Glutamatergic neuron (in vitro differentiated cells): Measurements from ENCODE around the gene AK8. TPM values are rescaled to one million over a fixed set of nuclear protein-coding genes. Genes with fewer than 3 reads are reported as not detected.

ENCODE experiments used
- DNase-seq: peaks from one replicate; pipeline ENCODE4 v3.0.0; 2022
- H3K27ac Mint-ChIP-seq: one replicate; pipeline ENCODE4 v1.8.0; 2020; ENCODE audit warnings: mild to moderate bottlenecking, mixed read lengths, inconsistent platforms; ENCODE audit not compliant: unreplicated experiment
- H3K27me3 Mint-ChIP-seq: one replicate; pipeline ENCODE4 v1.8.0; 2020; ENCODE audit warnings: mild to moderate bottlenecking, moderate library complexity, mixed read lengths, inconsistent platforms; ENCODE audit not compliant: unreplicated experiment
- H3K36me3 Mint-ChIP-seq: one replicate; pipeline ENCODE4 v1.8.0; 2020; ENCODE audit warnings: mild to moderate bottlenecking, mixed read lengths, inconsistent platforms; ENCODE audit not compliant: unreplicated experiment
- H3K4me1 Mint-ChIP-seq: one replicate; pipeline ENCODE4 v1.8.0; 2020; ENCODE audit warnings: mild to moderate bottlenecking, low read depth, mixed read lengths, inconsistent platforms; ENCODE audit not compliant: unreplicated experiment
- H3K4me3 Mint-ChIP-seq: one replicate; pipeline ENCODE4 v1.8.0; 2020; ENCODE audit warnings: mild to moderate bottlenecking, mixed read lengths, inconsistent platforms; ENCODE audit not compliant: unreplicated experiment
- H3K9me3 Mint-ChIP-seq: one replicate; pipeline ENCODE4 v1.8.0; 2020; ENCODE audit warnings: mild to moderate bottlenecking, moderate library complexity, mixed read lengths, inconsistent platforms; ENCODE audit not compliant: unreplicated experiment
- total RNA-seq: library from RNA; stranded (reverse); fragmentation: NEBNext Ultra II Directional; extraction: Animal tissue kit (Norgen Biotek cat#: 25700); gene quantifications from one replicate; pipeline ENCODE4 v1.2.1, GENCODE V29; 2021; ENCODE audit not compliant: unreplicated experiment
- TF ChIP-seq, protein P1 (sequence below): fragments of 200-600 bp; sonication (generic); IDR thresholded peaks from one replicate; pipeline ENCODE4 v1.5.0; 2021; ENCODE audit not compliant: partially characterized antibody, unreplicated experiment

Gene AK8
- total RNA-seq, 1 donor from 2014 or later: 0.44 TPM

DNA sequence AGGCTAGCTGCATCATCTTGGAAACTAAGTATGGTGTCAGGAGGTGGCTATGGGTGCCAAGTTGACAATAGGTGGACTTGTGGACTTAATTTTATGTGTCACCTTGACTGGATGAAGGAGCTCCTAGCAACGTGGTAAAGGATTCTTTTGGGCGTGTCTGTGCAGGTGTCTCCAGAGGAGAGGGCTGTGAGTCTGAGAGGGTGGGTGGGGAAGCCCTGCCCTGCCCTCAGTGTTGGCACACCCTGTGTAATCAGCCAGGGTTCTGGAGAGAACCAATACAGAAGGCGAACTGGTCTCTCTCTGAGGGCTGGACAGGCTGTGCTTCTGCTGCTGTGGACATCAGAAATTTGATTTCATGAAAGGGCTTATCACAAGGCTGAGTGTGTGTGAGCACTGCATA is 146.9 kb downstream of the AK8 start:
- Mint-ChIP-seq H3K27me3 (peaks cover 3% of the 10 kb centered on the region), H3K36me3 (no peaks in the 10 kb centered on the region), H3K4me1 (no peaks in the 10 kb centered on the region), H3K4me3 (no peak overlapping the region), H3K9me3 (peaks cover 3% of the 10 kb centered on the region), H3K27ac (no peak overlapping the region)
- TF ChIP-seq, protein P1, sequence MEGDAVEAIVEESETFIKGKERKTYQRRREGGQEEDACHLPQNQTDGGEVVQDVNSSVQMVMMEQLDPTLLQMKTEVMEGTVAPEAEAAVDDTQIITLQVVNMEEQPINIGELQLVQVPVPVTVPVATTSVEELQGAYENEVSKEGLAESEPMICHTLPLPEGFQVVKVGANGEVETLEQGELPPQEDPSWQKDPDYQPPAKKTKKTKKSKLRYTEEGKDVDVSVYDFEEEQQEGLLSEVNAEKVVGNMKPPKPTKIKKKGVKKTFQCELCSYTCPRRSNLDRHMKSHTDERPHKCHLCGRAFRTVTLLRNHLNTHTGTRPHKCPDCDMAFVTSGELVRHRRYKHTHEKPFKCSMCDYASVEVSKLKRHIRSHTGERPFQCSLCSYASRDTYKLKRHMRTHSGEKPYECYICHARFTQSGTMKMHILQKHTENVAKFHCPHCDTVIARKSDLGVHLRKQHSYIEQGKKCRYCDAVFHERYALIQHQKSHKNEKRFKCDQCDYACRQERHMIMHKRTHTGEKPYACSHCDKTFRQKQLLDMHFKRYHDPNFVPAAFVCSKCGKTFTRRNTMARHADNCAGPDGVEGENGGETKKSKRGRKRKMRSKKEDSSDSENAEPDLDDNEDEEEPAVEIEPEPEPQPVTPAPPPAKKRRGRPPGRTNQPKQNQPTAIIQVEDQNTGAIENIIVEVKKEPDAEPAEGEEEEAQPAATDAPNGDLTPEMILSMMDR: no peak
- no peak for DNase-seq

DNA sequence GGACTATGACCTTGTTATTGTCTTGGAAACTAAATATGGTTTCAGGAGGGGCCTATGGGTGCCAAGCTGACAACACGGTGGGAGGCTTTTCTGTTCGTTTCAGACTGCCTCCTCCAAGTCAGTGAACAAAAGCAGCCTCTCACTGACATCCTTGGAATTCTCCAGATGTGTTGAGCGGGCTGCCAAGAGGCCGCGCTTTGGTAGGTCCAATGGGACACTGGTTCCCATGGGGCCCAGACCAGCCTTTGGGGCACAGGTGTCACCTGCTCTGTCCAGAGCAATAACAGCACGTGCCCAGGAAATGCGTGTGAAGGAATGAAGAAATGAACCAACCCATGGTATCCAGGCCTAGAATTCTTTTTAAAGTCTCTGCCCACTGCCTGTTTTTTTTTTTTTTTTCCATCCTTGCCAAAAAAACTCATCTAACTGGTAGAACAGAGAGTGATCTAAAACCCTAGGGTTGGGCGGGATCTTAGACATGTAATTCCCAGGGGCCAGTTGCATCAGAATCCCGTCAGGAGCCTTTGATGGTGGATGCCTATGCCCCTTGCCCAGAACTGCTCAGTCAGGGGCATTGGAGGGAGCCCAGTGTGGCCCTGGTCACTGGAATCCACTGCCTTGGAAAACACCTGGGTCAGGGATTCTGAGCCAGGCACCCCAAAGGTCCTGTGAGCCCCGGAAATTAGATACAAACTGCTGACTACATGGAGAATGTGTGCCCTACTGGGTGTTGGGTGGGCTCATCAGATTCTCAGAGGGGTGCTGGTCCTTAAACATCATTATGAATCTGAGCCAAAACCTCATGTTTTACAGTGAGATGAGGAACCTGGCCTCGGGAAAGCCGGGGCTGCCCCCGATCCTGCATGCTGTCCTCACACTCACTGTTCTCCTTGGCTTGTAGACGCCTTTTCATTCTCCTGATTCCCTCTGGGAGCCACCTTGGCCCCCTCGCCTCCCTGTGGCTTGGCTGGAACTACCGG is 147.7 kb downstream of the AK8 start:
- no peaks in the 10 kb centered on the region for H3K36me3 Mint-ChIP-seq
- H3K4me3 Mint-ChIP-seq: no peak overlapping the region
- peaks cover 3% of the 10 kb centered on the region for H3K9me3 Mint-ChIP-seq
- H3K27ac Mint-ChIP-seq: no peak overlapping the region
- TF ChIP-seq, protein P1: no peak
- H3K27me3 Mint-ChIP-seq: peaks cover 3% of the 10 kb centered on the region
- no peaks in the 10 kb centered on the region for H3K4me1 Mint-ChIP-seq
- no peak for DNase-seq

DNA sequence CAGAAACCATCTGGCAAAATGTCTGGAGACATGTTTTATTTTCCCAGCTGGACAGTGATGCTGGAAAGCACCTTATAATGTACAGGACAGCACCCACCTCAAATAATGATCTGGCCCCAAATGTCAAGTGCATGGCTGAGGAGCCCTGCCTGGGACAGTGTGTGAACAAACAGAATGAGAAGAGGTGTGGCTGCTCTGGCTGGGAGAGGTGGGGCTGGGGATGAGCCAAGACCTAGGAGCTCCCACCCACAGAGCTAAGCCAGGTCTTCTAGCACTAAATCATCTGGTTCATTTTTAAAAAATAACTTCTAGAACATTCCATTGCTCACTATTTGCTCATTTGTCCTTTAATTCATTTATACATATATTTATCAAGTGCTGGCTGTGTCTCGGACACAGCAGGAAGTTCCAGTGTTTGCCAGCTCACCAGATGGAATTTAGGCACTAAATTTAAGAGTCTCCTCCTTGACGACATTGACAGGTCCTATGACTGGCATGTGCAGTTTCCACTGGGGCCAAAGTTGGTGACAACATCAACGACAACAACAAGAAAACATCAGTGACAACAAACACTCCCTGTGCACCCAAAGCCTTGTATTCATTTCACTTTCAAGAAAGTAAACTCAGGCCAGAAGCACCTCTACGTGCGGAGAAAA is 148.7 kb downstream of the AK8 start:
- Mint-ChIP-seq H3K36me3 (no peaks in the 10 kb centered on the region), H3K27me3 (peaks cover 3% of the 10 kb centered on the region), H3K4me1 (no peaks in the 10 kb centered on the region), H3K9me3 (peaks cover 3% of the 10 kb centered on the region), H3K27ac (no peak overlapping the region), H3K4me3 (no peak overlapping the region)
- TF ChIP-seq, protein P1: no peak
- DNase-seq: no peak

DNA sequence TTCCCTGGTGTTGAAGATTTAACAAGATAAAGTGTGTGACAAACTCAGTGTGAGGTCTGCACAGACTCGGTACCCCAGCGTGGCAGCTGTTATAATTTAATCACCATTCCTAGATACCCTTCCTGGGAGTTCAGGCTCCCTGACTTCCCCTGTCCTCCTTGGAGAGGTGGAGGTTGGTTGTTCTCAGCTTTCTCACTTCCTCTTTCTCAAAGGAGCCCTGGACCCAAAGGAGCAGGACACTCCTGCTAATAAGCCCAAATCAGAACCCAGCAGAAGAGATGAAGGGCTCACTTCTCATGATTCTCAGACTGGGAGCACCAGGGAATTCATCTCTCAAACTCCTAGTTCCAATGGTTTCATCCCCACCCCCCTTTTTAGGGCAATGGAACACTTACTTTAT is 149.6 kb downstream of the AK8 start:
- H3K4me3 Mint-ChIP-seq: no peak overlapping the region
- H3K9me3 Mint-ChIP-seq: peaks cover 3% of the 10 kb centered on the region
- peaks cover 3% of the 10 kb centered on the region for H3K27me3 Mint-ChIP-seq
- H3K36me3 Mint-ChIP-seq: no peaks in the 10 kb centered on the region
- TF ChIP-seq, protein P1: no peak
- no peaks in the 10 kb centered on the region for H3K4me1 Mint-ChIP-seq
- no peak for DNase-seq
- H3K27ac Mint-ChIP-seq: no peak overlapping the region

DNA sequence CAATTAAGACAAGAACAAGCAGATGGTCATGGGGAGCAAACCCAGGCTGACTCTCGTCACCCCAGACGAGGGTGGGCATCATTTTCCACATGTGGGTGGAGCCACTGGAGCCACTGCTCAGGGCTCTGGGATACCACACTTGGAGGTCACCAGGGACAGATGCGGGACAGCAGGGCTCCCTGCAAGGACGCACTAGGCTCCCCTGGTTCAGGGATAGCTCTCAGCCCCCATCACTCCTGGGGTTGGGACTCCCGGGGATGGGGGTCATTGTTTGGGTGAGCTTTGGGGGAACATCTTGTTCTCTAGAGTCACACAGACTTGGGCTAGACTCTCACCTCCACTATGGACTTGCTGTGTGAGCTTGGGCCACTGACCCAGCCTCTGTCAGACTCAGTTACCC is 150.0 kb downstream of the AK8 start:
- Mint-ChIP-seq H3K4me3 (no peak overlapping the region), H3K4me1 (no peaks in the 10 kb centered on the region), H3K27me3 (peaks cover 3% of the 10 kb centered on the region), H3K27ac (no peak overlapping the region), H3K9me3 (peaks cover 4% of the 10 kb centered on the region), H3K36me3 (no peaks in the 10 kb centered on the region)
- no peak for DNase-seq
- TF ChIP-seq, protein P1: no peak
